ENCODE measurements around the gene DNAH14. TPM values are rescaled to one million over a fixed set of nuclear protein-coding genes. Genes with fewer than 3 reads are reported as not detected.

DNAH14 gene
- total RNA-seq, 1 experiment from 2014 or later, result 33.2 TPM

DNA sequence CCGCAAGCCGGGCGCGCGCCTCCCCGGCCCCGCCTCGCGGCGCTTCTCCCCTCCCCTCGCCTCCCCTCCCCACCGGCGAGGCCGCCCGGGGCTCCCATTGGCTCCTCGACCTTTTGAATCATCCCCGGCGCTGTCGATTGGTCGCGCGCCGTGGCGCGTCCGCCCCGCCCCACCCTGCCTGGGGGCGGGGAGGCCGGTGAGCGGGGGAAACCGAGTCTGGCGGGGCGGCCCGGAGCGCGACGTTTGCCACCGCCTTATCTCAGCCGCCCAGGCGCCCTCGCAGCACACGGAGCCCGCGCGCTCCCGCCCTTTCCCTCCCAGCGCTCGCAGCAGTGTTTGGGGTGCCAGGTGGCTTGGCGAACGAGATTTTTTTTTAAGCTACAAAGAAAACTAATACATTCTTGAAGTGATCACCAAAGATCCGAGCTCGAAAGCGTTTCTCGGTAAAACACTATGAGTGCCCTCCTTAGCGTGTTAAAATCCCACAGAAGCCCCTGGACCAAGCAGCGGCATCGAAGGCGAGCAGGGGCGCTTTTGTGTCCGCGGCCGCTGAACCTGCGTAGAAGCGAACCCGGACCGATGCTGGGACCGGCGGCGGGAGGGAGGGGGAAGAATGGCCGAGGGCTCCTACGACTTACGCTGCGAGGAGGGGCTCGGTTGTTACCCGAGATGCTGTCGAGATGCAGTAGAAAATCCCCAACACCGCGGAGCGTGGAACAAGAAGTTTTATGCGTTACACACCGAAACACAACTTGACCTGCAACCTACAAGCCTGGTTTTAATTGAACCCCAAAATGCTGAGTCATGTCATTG, 498.8 kb downstream of the DNAH14 start (continued):
- no peak for TF ChIP-seq FOSL1 (IDR thresholded peaks at IDR 0.05; ENCODE audit: low read depth)
- no peak for TF ChIP-seq EZH2phosphoT487 (IDR thresholded peaks at IDR 0.05; ENCODE audit: borderline replicate concordance)
- no peak for TF ChIP-seq ELF1 (IDR thresholded peaks at IDR 0.05; ENCODE audit: borderline replicate concordance, low read depth)
- TF ChIP-seq POLR2AphosphoS5 (IDR thresholded peaks at IDR 0.05; ENCODE audit: low read depth, low read length), result peak; percentile 76

DNA sequence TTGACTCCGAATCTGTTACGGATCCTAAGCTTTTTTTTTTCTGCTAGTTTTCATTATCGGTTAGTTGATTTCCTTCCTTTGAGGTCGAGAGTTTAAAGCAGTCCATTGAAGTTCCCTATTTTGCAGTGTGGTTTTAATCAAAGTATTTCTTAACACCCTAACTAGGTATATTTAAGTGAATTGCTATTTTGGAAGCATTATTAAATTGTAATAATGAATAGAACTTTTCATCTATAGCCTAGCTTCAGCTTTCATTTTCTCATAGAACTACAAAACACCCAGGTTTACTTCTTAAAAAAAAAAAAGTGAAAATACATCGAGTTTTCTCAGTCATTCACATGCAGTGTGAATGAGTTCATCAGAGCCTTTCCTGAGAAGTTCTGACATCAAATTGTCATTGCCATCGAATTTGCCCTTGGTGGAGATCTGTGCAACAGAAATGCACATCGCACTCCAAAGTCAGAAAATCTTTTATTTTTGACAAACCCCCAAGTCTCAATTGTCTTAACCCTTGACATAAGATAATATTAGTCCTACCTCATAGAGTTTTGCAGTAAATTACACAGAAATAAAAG, 499.5 kb downstream of the DNAH14 start:
- ChIA-PET POLR2A (interaction anchor here (1.2 to 1.5 kb wide), 2 partner anchors 17 to 570 kb away, joined by 3 read pairs; partner anchors contain the start of gene SDE2), RAD21 (ENCODE audit: low non-redundant PET in 1 of 2, low total read pairs in 2 of 2, uncharacterized antibody in 2 of 2, unreplicated experiment in 2 of 2) (no interaction called here), CTCF (interaction anchor here (1.6 kb wide), 1 partner anchor 11 kb away, joined by 4 read pairs; no protein-coding TSS in a partner anchor)
- ATAC-seq (no peak), DNase-seq (ENCODE audit: low read depth, low spot score) (no peak)
- Histone ChIP-seq H3K4me3 (replicated peaks in 1 of 2; ENCODE audit: low read depth in 1 of 2, low read length in 2 of 2) (peak overlapping the region; percentile 58 to 91), H3K4me1 (ENCODE audit: control insufficient read depth in 1 of 2, insufficient read depth in 2 of 2, low read length in 2 of 2) (peaks cover 25 to 38% of the 10 kb centered on the region in 2 experiments), H3K36me3 (ENCODE audit: control insufficient read depth in 1 of 2, insufficient read depth in 2 of 2, low read length in 2 of 2) (no peaks in the 10 kb centered on the region), H4K20me1 (ENCODE audit: insufficient read depth) (0 out of 2 replicates have a peak, but pooled peaks cover 5% of the 10 kb centered on the region), H3K27me3 (ENCODE audit: insufficient read depth, low read length) (no peaks in the 10 kb centered on the region), H3K9ac (ENCODE audit: low read length) (peak overlapping the region; percentile 85), H2AFZ (ENCODE audit: low read depth, low read length, poor library complexity, severe bottlenecking) (no peak overlapping the region), H3K4me2 (ENCODE audit: low read length) (peak overlapping the region; percentile 87), H3K27ac (ENCODE audit: low read depth, low read length) (peak overlapping the region; percentile 91), H3K9me3 (ENCODE audit: control insufficient read depth in 1 of 2, insufficient read depth in 1 of 2, low read depth in 1 of 2, low read length in 2 of 2) (no peaks in the 10 kb centered on the region), H3K79me2 (ENCODE audit: insufficient read depth, low read length) (peaks cover 38% of the 10 kb centered on the region), H3K9me2 (ENCODE audit: insufficient read depth) (no peaks in the 10 kb centered on the region)
- TF ChIP-seq JUND (IDR thresholded peaks at IDR 0.05), result no peak
- TF ChIP-seq POLR2AphosphoS5 (IDR thresholded peaks at IDR 0.05; ENCODE audit: low read depth, low read length), result no peak
- no peak for TF ChIP-seq EZH2phosphoT487 (IDR thresholded peaks at IDR 0.05; ENCODE audit: borderline replicate concordance)
- TF ChIP-seq POLR2A (IDR thresholded peaks at IDR 0.05; ENCODE audit: borderline replicate concordance, extremely low read depth, insufficient read depth, insufficient read length), result no peak
- no peak for TF ChIP-seq ELF1 (IDR thresholded peaks at IDR 0.05; ENCODE audit: borderline replicate concordance, low read depth)
- no peak for TF ChIP-seq CEBPB (IDR thresholded peaks at IDR 0.05; ENCODE audit: low read depth)
- TF ChIP-seq, protein P1, sequence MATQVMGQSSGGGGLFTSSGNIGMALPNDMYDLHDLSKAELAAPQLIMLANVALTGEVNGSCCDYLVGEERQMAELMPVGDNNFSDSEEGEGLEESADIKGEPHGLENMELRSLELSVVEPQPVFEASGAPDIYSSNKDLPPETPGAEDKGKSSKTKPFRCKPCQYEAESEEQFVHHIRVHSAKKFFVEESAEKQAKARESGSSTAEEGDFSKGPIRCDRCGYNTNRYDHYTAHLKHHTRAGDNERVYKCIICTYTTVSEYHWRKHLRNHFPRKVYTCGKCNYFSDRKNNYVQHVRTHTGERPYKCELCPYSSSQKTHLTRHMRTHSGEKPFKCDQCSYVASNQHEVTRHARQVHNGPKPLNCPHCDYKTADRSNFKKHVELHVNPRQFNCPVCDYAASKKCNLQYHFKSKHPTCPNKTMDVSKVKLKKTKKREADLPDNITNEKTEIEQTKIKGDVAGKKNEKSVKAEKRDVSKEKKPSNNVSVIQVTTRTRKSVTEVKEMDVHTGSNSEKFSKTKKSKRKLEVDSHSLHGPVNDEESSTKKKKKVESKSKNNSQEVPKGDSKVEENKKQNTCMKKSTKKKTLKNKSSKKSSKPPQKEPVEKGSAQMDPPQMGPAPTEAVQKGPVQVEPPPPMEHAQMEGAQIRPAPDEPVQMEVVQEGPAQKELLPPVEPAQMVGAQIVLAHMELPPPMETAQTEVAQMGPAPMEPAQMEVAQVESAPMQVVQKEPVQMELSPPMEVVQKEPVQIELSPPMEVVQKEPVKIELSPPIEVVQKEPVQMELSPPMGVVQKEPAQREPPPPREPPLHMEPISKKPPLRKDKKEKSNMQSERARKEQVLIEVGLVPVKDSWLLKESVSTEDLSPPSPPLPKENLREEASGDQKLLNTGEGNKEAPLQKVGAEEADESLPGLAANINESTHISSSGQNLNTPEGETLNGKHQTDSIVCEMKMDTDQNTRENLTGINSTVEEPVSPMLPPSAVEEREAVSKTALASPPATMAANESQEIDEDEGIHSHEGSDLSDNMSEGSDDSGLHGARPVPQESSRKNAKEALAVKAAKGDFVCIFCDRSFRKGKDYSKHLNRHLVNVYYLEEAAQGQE (IDR thresholded peaks at IDR 0.05; ENCODE audit: low read depth), result no peak
- no peak for TF ChIP-seq TCF7L2 (IDR thresholded peaks at IDR 0.05; ENCODE audit: borderline replicate concordance, extremely low read depth, insufficient read depth, insufficient read length)
- intact Hi-C loops (cut with micrococcal nuclease), result no loop called here
- BruUV-seq (replicated peaks), result no TSS peak
